Myocyte (in vitro differentiated cells): ENCODE results near the gene UBE2D3. TPM values are rescaled to one million over a fixed set of nuclear protein-coding genes. Genes with fewer than 3 reads are reported as not detected.
"Not testable (repeated sequence)": the region's sequence is repeated elsewhere in the genome, so short reads cannot be mapped to it uniquely, and the experiment has no call there.

Experiments used
- DNase-seq: peaks from one replicate; pipeline ENCODE4 v3.0.0-alpha.2; 2012; ENCODE audit warnings: low read depth
- polyA plus RNA-seq: library from polyadenylated mRNA; unstranded; fragments of >200 nt; gene quantifications from one replicate; pipeline ENCODE4 v1.2.1, GENCODE V29; 2012; ENCODE audit warnings: missing spikeins
- total RNA-seq: library from RNA; depleted of rRNA; stranded (reverse); fragments of >200 nt; gene quantifications from 2 replicates; pipeline ENCODE4 v1.2.3, GENCODE V29; 2014

Gene UBE2D3
- total RNA-seq = 447 and 572 TPM in 2 replicates
- 240 TPM for polyA plus RNA-seq

- DNase-seq = peak; percentile 95
Measured at GRCh38 chr4:102826890-102827673, at the start of gene UBE2D3. UBE2D3 (minus strand) TSS chr4:102827551; CDS start chr4:102826508, 1,043 bp downstream.

- no peak for DNase-seq
Measured at GRCh38 chr4:102871772-102872171, 44.4 kb upstream of the UBE2D3 start.

GRCh38 chr4:102869569-102870197, 42.3 kb upstream of the UBE2D3 start:
- no peak for DNase-seq

- peak; percentile 92 for DNase-seq
Measured at GRCh38 chr4:102868781-102869568, 41.6 kb upstream of the UBE2D3 start, which contains the start of gene CISD2. CISD2 (plus strand) TSS chr4:102868992; CDS start chr4:102869085, 93 bp downstream.

GRCh38 chr4:102868153-102868780, 40.9 kb upstream of the UBE2D3 start:
- DNase-seq = no peak

- no peak for DNase-seq
Measured at GRCh38 chr4:102867278-102868152, 40.2 kb upstream of the UBE2D3 start.

GRCh38 chr4:102865327-102865726, 38.0 kb upstream of the UBE2D3 start:
- DNase-seq = not testable (repeated sequence)

GRCh38 chr4:102862747-102863146, 35.4 kb upstream of the UBE2D3 start:
- DNase-seq = no peak

- DNase-seq = no peak
Measured at GRCh38 chr4:102862016-102862415, 34.7 kb upstream of the UBE2D3 start.

- no peak for DNase-seq
Measured at GRCh38 chr4:102860611-102861324, 33.4 kb upstream of the UBE2D3 start.

- no peak for DNase-seq
Measured at GRCh38 chr4:102858828-102859464, 31.6 kb upstream of the UBE2D3 start.

GRCh38 chr4:102850370-102850769, 23.0 kb upstream of the UBE2D3 start:
- no peak for DNase-seq

GRCh38 chr4:102849579-102850104, 22.3 kb upstream of the UBE2D3 start:
- DNase-seq = no peak

GRCh38 chr4:102847687-102848086, 20.3 kb upstream of the UBE2D3 start:
- DNase-seq = no peak

- no peak for DNase-seq
Measured at GRCh38 chr4:102843938-102844337, 16.6 kb upstream of the UBE2D3 start.

- no peak for DNase-seq
Measured at GRCh38 chr4:102843273-102843672, 15.9 kb upstream of the UBE2D3 start.

- no peak for DNase-seq
Measured at GRCh38 chr4:102842367-102842766, 15.0 kb upstream of the UBE2D3 start.

GRCh38 chr4:102836596-102836995, 9.2 kb upstream of the UBE2D3 start:
- DNase-seq = no peak

- DNase-seq = no peak
Measured at GRCh38 chr4:102832667-102833066, 5.3 kb upstream of the UBE2D3 start.
